Measurements from ENCODE around the gene CCDC92. TPM values are rescaled to one million over a fixed set of nuclear protein-coding genes. Genes with fewer than 3 reads are reported as not detected.

CCDC92 gene
- polyA plus RNA-seq, 1 donor from 2014 or later = 11.3 TPM

DNA sequence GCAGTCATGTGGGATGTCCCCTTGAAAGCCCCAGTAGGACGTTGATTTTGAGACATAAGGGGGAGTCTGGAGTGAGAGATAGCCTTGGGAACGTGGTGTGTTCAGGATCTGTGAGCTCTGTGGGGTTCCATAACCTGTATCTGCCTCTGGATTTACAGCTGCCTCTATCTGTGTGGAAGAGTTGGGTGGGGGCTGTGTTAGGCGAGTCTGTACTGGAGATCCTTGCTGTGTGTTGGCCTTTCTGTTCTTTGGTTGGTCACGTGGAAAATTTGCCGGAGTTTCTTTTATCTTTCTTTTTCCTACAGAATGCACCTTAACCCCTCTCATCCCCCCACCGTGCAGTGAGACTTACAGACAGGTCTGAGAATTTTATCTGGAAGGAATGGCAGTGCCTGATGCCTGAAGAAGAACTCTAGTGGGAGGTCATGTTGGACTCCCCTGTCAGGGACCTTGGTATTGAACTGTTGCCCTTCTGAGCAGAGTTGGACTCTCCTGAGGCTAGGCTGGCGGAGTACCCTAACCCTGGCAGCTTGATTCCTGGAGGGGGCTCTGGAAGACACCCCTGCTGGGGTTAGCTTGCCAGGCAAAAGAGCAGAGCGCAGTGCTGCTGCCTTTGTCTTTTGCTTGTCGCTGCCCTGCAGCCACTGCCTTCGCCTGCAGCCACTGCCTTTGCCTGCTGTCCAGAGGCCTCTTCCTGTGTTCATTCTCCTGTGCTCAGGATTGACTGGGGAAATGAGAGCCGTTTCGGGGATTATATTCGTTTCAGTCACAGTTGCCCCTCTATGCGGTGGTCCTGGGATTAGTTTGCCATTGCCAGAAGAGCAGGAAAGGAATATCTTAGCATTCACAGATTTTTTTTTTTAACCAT, 34.4 kb upstream of the CCDC92 start:
- Histone ChIP-seq H4K20me1 (ENCODE audit: insufficient read depth) (no peaks in the 10 kb centered on the region), H3K9me2 (ENCODE audit: insufficient read depth, low read length) (no peaks in the 10 kb centered on the region), H3K27ac (ENCODE audit: low read length) (peak overlapping the region; percentile 44), H3K4me2 (ENCODE audit: low read length) (no peak overlapping the region), H2AFZ (ENCODE audit: low read depth, low read length) (no peak overlapping the region), H3K27me3 (ENCODE audit: insufficient read depth, low read depth, low read length) (no peaks in the 10 kb centered on the region), H3K4me3 (ENCODE audit: low read length) (peak overlapping the region; percentile 17), H3K9me3 (ENCODE audit: low read length) (no peaks in the 10 kb centered on the region), H3K79me2 (replicated peaks; ENCODE audit: insufficient read depth, low read length) (peaks cover 4% of the 10 kb centered on the region), H3F3A (ENCODE audit: insufficient read depth, low read length, poor library complexity, severe bottlenecking) (no peaks in the 10 kb centered on the region), H3K36me3 (ENCODE audit: insufficient read depth, low read length) (peaks cover 16% of the 10 kb centered on the region), H3K9ac (ENCODE audit: low read length) (peak overlapping the region; percentile 13)
- TF ChIP-seq EZH2 (IDR thresholded peaks at IDR 0.05; ENCODE audit: borderline replicate concordance, insufficient read depth, low read length, poor library complexity, severe bottlenecking) = no peak
- TF ChIP-seq POLR2AphosphoS5 (IDR thresholded peaks at IDR 0.05) = no peak
- TF ChIP-seq EP300 (conservative IDR thresholded peaks at IDR 0.05; ENCODE audit: poor library complexity, severe bottlenecking) = no peak
- TF ChIP-seq CTCF (IDR thresholded peaks at IDR 0.05; ENCODE audit: poor library complexity, severe bottlenecking) = no peak
- no peak for TF ChIP-seq MXI1 (conservative IDR thresholded peaks at IDR 0.05; ENCODE audit: poor library complexity, severe bottlenecking)
- TF ChIP-seq RAD21 (conservative IDR thresholded peaks at IDR 0.05) = no peak
- no peak for TF ChIP-seq TAF1 (IDR thresholded peaks at IDR 0.05; ENCODE audit: low read depth)
- no peak for TF ChIP-seq SMC3 (conservative IDR thresholded peaks at IDR 0.05; ENCODE audit: poor library complexity)
- TF ChIP-seq, protein P1, sequence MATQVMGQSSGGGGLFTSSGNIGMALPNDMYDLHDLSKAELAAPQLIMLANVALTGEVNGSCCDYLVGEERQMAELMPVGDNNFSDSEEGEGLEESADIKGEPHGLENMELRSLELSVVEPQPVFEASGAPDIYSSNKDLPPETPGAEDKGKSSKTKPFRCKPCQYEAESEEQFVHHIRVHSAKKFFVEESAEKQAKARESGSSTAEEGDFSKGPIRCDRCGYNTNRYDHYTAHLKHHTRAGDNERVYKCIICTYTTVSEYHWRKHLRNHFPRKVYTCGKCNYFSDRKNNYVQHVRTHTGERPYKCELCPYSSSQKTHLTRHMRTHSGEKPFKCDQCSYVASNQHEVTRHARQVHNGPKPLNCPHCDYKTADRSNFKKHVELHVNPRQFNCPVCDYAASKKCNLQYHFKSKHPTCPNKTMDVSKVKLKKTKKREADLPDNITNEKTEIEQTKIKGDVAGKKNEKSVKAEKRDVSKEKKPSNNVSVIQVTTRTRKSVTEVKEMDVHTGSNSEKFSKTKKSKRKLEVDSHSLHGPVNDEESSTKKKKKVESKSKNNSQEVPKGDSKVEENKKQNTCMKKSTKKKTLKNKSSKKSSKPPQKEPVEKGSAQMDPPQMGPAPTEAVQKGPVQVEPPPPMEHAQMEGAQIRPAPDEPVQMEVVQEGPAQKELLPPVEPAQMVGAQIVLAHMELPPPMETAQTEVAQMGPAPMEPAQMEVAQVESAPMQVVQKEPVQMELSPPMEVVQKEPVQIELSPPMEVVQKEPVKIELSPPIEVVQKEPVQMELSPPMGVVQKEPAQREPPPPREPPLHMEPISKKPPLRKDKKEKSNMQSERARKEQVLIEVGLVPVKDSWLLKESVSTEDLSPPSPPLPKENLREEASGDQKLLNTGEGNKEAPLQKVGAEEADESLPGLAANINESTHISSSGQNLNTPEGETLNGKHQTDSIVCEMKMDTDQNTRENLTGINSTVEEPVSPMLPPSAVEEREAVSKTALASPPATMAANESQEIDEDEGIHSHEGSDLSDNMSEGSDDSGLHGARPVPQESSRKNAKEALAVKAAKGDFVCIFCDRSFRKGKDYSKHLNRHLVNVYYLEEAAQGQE (IDR thresholded peaks at IDR 0.05; ENCODE audit: borderline replicate concordance) = no peak

GRCh38 chr12:124006085-124006845, 33.6 kb upstream of the CCDC92 start:
- H3K4me2 ChIP-seq (ENCODE audit: low read length) = no peak overlapping the region
- H3K9me3 ChIP-seq (ENCODE audit: low read length) = no peaks in the 10 kb centered on the region
- H3K4me3 ChIP-seq (ENCODE audit: low read length) = no peak overlapping the region
- H3F3A ChIP-seq (ENCODE audit: insufficient read depth, low read length, poor library complexity, severe bottlenecking) = no peaks in the 10 kb centered on the region
- no peaks in the 10 kb centered on the region for H3K27me3 ChIP-seq (ENCODE audit: insufficient read depth, low read depth, low read length)
- H3K9me2 ChIP-seq (ENCODE audit: insufficient read depth, low read length) = no peaks in the 10 kb centered on the region
- peaks cover 12% of the 10 kb centered on the region for H3K79me2 ChIP-seq (replicated peaks; ENCODE audit: insufficient read depth, low read length)
- no peak overlapping the region for H2AFZ ChIP-seq (ENCODE audit: low read depth, low read length)
- H3K36me3 ChIP-seq (ENCODE audit: insufficient read depth, low read length) = peaks cover 18% of the 10 kb centered on the region
- no peaks in the 10 kb centered on the region for H4K20me1 ChIP-seq (ENCODE audit: insufficient read depth)
- no peak overlapping the region for H3K27ac ChIP-seq (ENCODE audit: low read length)
- H3K9ac ChIP-seq (ENCODE audit: low read length) = no peak overlapping the region
- TF ChIP-seq RAD21 (conservative IDR thresholded peaks at IDR 0.05) (no peak), EP300 (conservative IDR thresholded peaks at IDR 0.05; ENCODE audit: poor library complexity, severe bottlenecking) (no peak), EZH2 (IDR thresholded peaks at IDR 0.05; ENCODE audit: borderline replicate concordance, insufficient read depth, low read length, poor library complexity, severe bottlenecking) (no peak), MXI1 (conservative IDR thresholded peaks at IDR 0.05; ENCODE audit: poor library complexity, severe bottlenecking) (no peak), TAF1 (IDR thresholded peaks at IDR 0.05; ENCODE audit: low read depth) (no peak), CTCF (IDR thresholded peaks at IDR 0.05; ENCODE audit: poor library complexity, severe bottlenecking) (no peak), SMC3 (conservative IDR thresholded peaks at IDR 0.05; ENCODE audit: poor library complexity) (no peak)
- TF ChIP-seq, protein P1 (IDR thresholded peaks at IDR 0.05; ENCODE audit: borderline replicate concordance) = no peak
